HCEC 1CT (cell line): ENCODE results near the gene EVA1A.

Experiments
- DNase-seq: peaks from one replicate; pipeline ENCODE4 v3.0.0-alpha.2; 2017

Gene EVA1A

GRCh38 chr2:75560768-75561565, at the start of gene EVA1A:
TSS of gene EVA1A (minus strand) at chr2:75560939. CDS start at chr2:75518140, 42,799 bp downstream.
- DNase-seq, result peak; percentile 81

- DNase-seq, result no peak
Observed at GRCh38 chr2:75609937-75610508, 49.3 kb upstream of the EVA1A start.

GRCh38 chr2:75609334-75609689, 48.6 kb upstream of the EVA1A start:
- DNase-seq, result no peak

- DNase-seq, result peak; percentile 55
Observed at GRCh38 chr2:75608684-75609333, 48.1 kb upstream of the EVA1A start.

- DNase-seq, result peak; percentile 40
Observed at GRCh38 chr2:75607988-75608683, 47.4 kb upstream of the EVA1A start.

GRCh38 chr2:75607400-75607798, 46.7 kb upstream of the EVA1A start:
- DNase-seq, result no peak

- peak; percentile 65 for DNase-seq
Observed at GRCh38 chr2:75606761-75607399, 46.1 kb upstream of the EVA1A start.

GRCh38 chr2:75605770-75606529, 45.2 kb upstream of the EVA1A start:
- DNase-seq, result peak; percentile 99

- DNase-seq, result peak; percentile 61
Observed at GRCh38 chr2:75604484-75604883, 43.7 kb upstream of the EVA1A start.

GRCh38 chr2:75603477-75603876, 42.7 kb upstream of the EVA1A start:
- DNase-seq, result no peak

GRCh38 chr2:75602724-75603342, 42.1 kb upstream of the EVA1A start:
- peak; percentile 90 for DNase-seq

- DNase-seq, result no peak
Observed at GRCh38 chr2:75600461-75601011, 39.8 kb upstream of the EVA1A start.

- DNase-seq, result no peak
Observed at GRCh38 chr2:75598589-75599155, 37.9 kb upstream of the EVA1A start.

- DNase-seq, result no peak
Observed at GRCh38 chr2:75597949-75598348, 37.2 kb upstream of the EVA1A start.

- DNase-seq, result peak; percentile 63
Observed at GRCh38 chr2:75596784-75597183, 36.0 kb upstream of the EVA1A start.

GRCh38 chr2:75595541-75596395, 35.0 kb upstream of the EVA1A start:
- peak; percentile 89 for DNase-seq

GRCh38 chr2:75594596-75594995, 33.9 kb upstream of the EVA1A start:
- no peak for DNase-seq

GRCh38 chr2:75592888-75593287, 32.1 kb upstream of the EVA1A start:
- no peak for DNase-seq

GRCh38 chr2:75592030-75592429, 31.3 kb upstream of the EVA1A start:
- DNase-seq, result peak; percentile 86
